Prostate gland (tissue), 2 donors: ENCODE results near the gene ENOX2. TPM values are rescaled to one million over a fixed set of nuclear protein-coding genes. Genes with fewer than 3 reads are reported as not detected.

Source experiments
- DNase-seq: peaks from one replicate; pipeline ENCODE4 v3.0.0-alpha.2; 2019; ENCODE audit warnings: low spot score
- H3K27ac ChIP-seq, 2 donors: fragments of 200-600 bp; sonication (generic); 2 replicates each; pipeline ENCODE4 v1.5.1; 2017 to 2019
- H3K27me3 ChIP-seq: fragments of 200-600 bp; sonication (generic); replicated peaks from 2 replicates; pipeline ENCODE4 v1.5.1; 2019; ENCODE audit not compliant: insufficient read depth
- H3K36me3 ChIP-seq, 2 donors: fragments of 200-600 bp; sonication (generic); 1 replicate in 1 of 2; 2 replicates in 1 of 2; pipeline versions ENCODE4 v1.5.1 to v1.8.1; 2017 to 2019
- H3K4me1 ChIP-seq: fragments of 200-600 bp; sonication (generic); replicated peaks from 2 replicates; pipeline ENCODE4 v1.5.1; 2019
- H3K4me3 ChIP-seq, 2 donors: fragments of 200-600 bp; sonication (generic); 2 replicates each; pipeline ENCODE4 v1.5.1; 2017 to 2019
- H3K9me3 ChIP-seq: fragments of 200-600 bp; sonication (generic); 2 replicates; pipeline ENCODE4 v1.5.1; 2017
- CTCF ChIP-seq, 4 experiments: fragments of 200-600 bp in 2 of 4; fragments of 450-650 bp in 2 of 4; sonication (generic) in 2 of 4; IDR thresholded peaks; 1 replicate in 3 of 4; 2 replicates in 1 of 4; pipeline ENCODE4 v1.5.1; 2016 to 2019; ENCODE audit warnings: antibody characterized with exemption in 4 of 4, mild to moderate bottlenecking in 2 of 4, moderate library complexity in 2 of 4
- POLR2A ChIP-seq: fragments of 450-650 bp; IDR thresholded peaks from one replicate; pipeline ENCODE4 v1.6.1; 2016; ENCODE audit warnings: antibody characterized with exemption, mild to moderate bottlenecking
- POLR2AphosphoS5 ChIP-seq: sonication (generic); formaldehyde crosslinking; IDR thresholded peaks from one replicate; pipeline ENCODE4 v1.6.1; 2017; ENCODE audit warnings: antibody characterized with exemption
- WGBS: methylation state at CpG from one replicate; pipeline ENCODE4 v1.1.5; 2018; 5-methylcytosine and 5-hydroxymethylcytosine counted together
- intact Hi-C: fragments of 100-400 bp; cut with DNase I; formaldehyde crosslinking; loops from one replicate; pipeline ENCODE4 v1.14.2; 2022
- total RNA-seq, 2 donors: library from RNA; depleted of rRNA; stranded (reverse); fragments of >200 nt; gene quantifications; one replicate each; pipeline ENCODE4 v1.1.0, GENCODE V29; 2016

Gene ENOX2
- total RNA-seq, 2 donors from 2014 or later = 21.6 to 27.5 TPM

GRCh38 chrX:130851569-130851968 lies 51.4 kb downstream of the ENOX2 start:
- intact Hi-C loops = no loop called here
- H3K9me3 ChIP-seq = no peaks in the 10 kb centered on the region
- H3K4me1 ChIP-seq = no peaks in the 10 kb centered on the region
- no peak overlapping the region for H3K4me3 ChIP-seq
- TF ChIP-seq POLR2AphosphoS5 = no peak
- no peak for TF ChIP-seq CTCF (IDR thresholded peaks at IDR 0.05)
- TF ChIP-seq POLR2A = no peak
- no peak for DNase-seq
- WGBS = 92% methylated on average over 3 of the region's 3 CpGs
- H3K27ac ChIP-seq = no peak overlapping the region
- no peaks in the 10 kb centered on the region for H3K36me3 ChIP-seq
- H3K27me3 ChIP-seq = no peaks in the 10 kb centered on the region

GRCh38 chrX:130848763-130849162 lies 54.2 kb downstream of the ENOX2 start:
- WGBS = 85% methylated on average over 2 of the region's 2 CpGs
- intact Hi-C loops = no loop called here
- no peak overlapping the region for H3K4me3 ChIP-seq
- no peak for DNase-seq
- no peaks in the 10 kb centered on the region for H3K27me3 ChIP-seq
- no peaks in the 10 kb centered on the region for H3K9me3 ChIP-seq
- H3K4me1 ChIP-seq = no peaks in the 10 kb centered on the region
- TF ChIP-seq CTCF (IDR thresholded peaks at IDR 0.05) = no peak
- H3K27ac ChIP-seq = no peak overlapping the region
- no peaks in the 10 kb centered on the region for H3K36me3 ChIP-seq

GRCh38 chrX:130846746-130847145 lies 56.3 kb downstream of the ENOX2 start:
- TF ChIP-seq POLR2A (no peak), CTCF (IDR thresholded peaks at IDR 0.05) (no peak), POLR2AphosphoS5 (no peak)
- no peaks in the 10 kb centered on the region for H3K4me1 ChIP-seq
- no peak overlapping the region for H3K4me3 ChIP-seq
- H3K27me3 ChIP-seq = no peaks in the 10 kb centered on the region
- no peaks in the 10 kb centered on the region for H3K9me3 ChIP-seq
- H3K27ac ChIP-seq = no peak overlapping the region
- WGBS = 88% methylated on average over 2 of the region's 2 CpGs
- no peaks in the 10 kb centered on the region for H3K36me3 ChIP-seq
- intact Hi-C loops = no loop called here
- DNase-seq = no peak

- Histone ChIP-seq H3K36me3 (no peaks in the 10 kb centered on the region), H3K27ac (no peak overlapping the region), H3K4me3 (no peak overlapping the region), H3K4me1 (no peaks in the 10 kb centered on the region), H3K27me3 (no peaks in the 10 kb centered on the region), H3K9me3 (no peaks in the 10 kb centered on the region)
- 83% methylated on average over 3 of the region's 3 CpGs for WGBS
- DNase-seq = no peak
- intact Hi-C loops = no loop called here
- TF ChIP-seq POLR2AphosphoS5 (no peak), CTCF (IDR thresholded peaks at IDR 0.05) (no peak), POLR2A (no peak)
Measured at GRCh38 chrX:130841776-130842175, 61.2 kb downstream of the ENOX2 start.

- Histone ChIP-seq H3K36me3 (no peaks in the 10 kb centered on the region), H3K4me1 (no peaks in the 10 kb centered on the region), H3K9me3 (no peaks in the 10 kb centered on the region), H3K27me3 (no peaks in the 10 kb centered on the region), H3K4me3 (no peak overlapping the region), H3K27ac (no peak overlapping the region)
- intact Hi-C loops = no loop called here
- no peak for DNase-seq
- WGBS = 90% methylated on average over 2 of the region's 2 CpGs
- TF ChIP-seq POLR2A = no peak
- no peak for TF ChIP-seq POLR2AphosphoS5
- no peak for TF ChIP-seq CTCF (IDR thresholded peaks at IDR 0.05)
Measured at GRCh38 chrX:130840345-130840744, 62.7 kb downstream of the ENOX2 start.
